Left forelimb (tissue), 1 donor: ENCODE results near the gene SLA2.
A peak's percentile ranks its signal among the peaks of the same experiment; 100 is the strongest.

Experiments used
- DNase-seq: peaks from one replicate; pipeline ENCODE4 v3.0.0-alpha.2; 2018; ENCODE audit warnings: low spot score

SLA2 gene

DNA sequence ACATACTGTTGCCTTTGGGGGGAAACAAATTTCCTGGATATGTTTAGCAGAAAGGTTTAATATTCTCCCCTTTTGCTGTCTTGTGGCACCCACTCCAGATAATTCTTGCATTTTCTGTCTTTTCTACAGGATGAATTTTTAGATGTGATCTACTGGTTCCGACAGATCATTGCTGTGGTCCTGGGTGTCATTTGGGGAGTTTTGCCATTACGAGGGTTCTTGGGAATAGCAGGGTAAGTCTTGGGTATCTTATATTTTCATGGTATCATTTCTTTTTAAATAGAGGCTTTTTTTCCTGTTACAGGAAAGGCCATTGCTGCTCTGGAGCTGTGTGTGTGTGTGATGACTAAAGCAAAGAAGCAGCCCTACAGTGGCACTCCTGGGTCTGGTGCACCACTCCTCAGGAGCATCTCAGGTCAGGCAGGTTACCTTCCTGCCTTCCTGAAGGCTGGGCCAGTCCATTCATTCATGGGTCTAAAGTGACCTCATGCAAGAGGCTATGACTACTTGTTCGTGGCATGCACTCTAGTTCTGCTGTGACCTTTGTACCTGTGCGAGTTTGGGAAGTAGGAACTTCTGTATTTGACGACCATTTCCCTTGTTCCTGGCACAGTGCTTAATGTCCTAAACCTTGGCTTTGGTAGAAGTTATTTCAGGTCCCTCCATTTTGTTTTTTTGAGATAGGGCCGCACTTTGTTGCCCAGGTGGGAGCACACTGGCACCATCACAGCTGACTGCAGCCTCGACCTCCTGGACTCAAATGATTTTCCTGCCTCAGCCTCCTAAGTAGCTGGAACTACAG lies 38.2 kb downstream of the SLA2 start:
- no peak for DNase-seq

DNA sequence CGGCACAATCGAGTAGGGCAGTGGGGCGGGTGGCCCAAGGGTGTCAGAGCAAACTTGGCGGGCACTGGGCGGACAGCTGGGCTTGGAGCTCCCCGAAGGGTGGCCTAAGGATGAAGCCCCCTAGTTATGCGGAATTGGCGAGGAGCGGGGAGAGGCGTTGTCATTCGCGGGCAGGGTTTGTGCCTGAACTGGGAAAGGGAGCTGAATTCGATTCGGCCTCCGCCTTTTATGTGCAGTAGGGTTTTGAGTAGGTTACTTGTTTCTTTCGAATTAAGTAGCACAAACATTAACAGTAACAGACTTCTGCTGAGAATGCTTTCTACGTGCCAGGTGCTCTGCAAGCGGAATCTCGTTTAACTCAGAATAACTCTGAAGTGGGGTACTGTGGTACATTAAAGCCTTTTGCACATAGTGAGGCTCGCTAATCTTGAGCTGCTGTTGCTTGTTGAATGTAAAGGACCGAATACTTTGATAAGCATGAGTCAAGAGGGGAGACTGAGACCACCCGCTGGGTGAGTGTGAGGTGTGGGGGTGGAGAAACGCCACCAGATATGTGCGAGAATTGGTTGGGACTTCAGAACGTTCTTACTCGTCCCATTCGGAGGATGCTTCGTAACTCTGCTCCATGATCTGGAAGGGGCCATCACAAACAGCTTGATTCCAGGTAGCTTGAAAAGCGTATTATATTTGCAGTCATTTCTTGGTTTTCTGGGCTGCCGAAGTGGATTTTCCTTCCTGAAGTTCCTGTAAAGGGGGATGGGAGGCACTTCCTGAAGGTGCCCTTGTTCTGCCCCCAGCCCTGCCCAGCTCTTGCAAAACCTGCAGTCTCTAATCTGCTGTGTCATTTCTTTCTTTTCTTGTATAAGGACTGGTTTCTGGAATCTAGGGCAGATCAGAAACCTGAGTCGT lies 39.6 kb downstream of the SLA2 start:
- DNase-seq = no peak

DNA sequence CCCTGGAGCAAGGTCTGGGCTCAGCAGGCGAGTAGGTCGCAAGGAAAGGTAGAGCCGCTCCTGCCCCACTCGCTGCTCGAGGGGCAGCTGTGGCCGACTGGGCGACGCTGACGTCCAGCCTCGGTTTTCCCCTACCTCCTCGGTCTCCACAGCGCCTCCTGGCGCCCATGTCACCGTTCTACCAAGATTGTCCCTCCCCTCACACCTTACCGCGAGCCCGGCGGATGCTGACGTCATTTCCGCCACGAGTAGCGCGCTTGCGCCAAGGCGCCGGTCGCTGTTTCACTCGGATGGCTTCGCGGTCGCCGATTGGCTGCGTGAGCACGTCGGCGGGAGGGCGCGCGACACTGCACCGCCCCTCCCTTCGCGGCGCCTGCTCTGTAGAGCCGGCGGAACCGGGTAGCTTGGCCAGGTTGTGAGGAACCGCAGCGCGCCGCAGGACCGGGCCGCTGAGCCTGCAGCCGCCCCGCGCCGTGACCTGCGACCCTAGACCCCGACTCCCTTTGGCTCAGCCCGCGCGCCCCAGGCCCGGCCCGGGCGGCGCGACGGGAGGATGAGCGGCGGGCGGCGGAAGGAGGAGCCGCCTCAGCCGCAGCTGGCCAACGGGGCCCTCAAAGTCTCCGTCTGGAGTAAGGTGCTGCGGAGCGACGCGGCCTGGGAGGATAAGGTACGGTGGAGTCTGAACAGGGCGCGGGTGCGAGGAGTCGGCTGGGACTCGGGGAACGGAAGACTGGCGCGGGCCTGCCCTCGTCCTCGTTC lies 40.4 kb downstream of the SLA2 start, which contains the start of gene RAB5IF:
TSS of gene RAB5IF (plus strand) at position 381 of the 759 bp plus-strand sequence. CDS start at position 554, 173 bp downstream.
- peak; percentile 99 for DNase-seq

GRCh38 chr20:36604952-36605398 lies 41.0 kb downstream of the SLA2 start:
- no peak for DNase-seq

DNA sequence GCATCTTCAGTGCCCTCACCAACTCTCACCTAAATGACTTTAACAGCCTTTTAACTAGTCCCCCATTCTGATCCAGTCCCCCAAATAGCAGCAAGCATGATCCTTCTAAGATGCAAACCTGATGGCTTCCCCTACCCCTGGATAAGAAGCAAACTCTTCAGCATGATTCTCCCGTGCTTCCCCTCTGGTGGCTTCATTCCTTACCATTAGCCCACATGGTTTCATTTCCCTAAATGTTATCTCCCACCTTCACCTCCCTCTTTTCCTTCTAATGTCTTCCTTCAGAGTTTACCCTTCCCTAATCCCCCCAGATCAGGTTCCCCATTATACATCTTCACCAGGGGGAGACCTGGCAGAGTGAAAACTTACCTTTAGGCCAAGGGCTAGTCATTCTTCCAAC lies 44.5 kb downstream of the SLA2 start:
- no peak for DNase-seq

DNA sequence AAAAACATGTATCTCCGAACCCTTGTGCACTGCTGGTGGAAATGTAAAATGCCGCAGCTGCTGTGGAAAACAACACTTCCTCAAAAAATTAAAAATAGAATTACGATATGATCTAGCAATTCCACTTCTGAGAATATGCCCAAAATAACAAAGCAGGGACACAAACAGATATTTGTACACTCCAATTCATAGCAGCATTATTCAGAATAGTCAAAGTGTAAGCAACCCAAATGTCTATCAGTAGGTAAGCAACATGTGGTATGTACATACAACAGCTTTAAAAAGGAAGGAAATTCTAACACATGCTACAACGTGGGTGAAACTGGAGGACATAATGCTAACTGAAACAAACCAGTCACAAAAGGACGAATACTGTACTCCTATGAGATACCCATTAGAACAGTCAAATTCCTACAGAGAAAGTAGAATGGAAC lies 46.1 kb downstream of the SLA2 start:
- DNase-seq = no peak

GRCh38 chr20:36593347-36593929 lies 52.6 kb downstream of the SLA2 start:
- DNase-seq = no peak

DNA sequence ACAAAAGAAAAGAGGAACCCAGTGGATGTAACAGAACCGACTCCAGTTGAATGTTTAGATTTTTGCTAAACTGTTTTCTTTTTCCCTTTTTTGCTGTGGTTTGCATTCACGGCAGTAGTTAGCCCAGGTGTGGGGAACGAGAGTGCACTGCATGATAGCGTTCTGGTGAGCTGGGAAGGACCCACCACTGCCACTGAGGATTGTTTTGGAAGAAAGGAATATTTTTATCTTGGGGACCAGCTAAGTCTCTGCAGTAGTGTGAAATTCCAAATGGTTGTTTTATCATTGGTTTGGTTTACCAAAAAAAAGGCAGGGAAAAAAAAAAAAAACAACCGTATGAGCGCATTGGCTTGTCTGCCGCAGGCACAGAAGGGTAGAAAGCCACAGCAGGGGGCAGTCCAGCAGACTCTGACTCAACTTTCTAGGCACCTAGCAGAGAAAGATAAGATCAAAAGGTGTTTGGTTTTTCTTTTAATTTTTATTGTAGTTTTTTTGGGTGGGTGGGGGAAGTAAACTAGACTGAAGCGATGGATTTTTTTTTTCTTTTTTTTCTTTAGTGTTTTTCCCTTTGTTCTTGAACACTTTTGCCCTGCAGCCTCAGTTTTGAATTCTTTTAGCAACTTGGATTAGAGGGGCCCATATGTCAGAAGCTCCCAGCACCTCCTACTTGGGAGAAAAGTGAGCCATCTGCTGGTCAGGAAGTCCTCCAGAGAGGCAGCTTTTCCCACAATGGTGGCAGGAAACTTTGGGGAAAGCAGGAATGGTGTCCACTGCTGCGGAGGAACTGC lies 53.9 kb downstream of the SLA2 start:
- no peak for DNase-seq

DNA sequence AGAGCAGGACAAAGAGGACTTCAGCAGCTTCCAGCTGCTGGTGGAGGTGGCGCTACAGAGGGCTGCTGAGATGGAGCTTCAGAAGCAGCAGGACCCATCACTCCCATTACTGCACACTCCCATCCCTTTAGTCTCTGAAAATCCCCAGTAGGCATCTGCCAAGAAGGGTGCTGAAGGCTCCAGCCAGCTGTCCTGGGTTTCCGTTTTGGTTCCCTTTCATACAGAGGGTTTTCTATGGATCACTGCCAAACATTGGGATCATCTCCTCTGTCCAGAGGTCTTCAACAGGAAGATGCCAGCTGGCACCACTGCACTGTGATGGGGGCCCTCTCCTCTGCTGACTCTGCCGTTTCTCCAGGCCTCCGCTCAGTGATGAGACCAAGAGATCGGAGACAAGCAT lies 54.7 kb downstream of the SLA2 start:
- no peak for DNase-seq

DNA sequence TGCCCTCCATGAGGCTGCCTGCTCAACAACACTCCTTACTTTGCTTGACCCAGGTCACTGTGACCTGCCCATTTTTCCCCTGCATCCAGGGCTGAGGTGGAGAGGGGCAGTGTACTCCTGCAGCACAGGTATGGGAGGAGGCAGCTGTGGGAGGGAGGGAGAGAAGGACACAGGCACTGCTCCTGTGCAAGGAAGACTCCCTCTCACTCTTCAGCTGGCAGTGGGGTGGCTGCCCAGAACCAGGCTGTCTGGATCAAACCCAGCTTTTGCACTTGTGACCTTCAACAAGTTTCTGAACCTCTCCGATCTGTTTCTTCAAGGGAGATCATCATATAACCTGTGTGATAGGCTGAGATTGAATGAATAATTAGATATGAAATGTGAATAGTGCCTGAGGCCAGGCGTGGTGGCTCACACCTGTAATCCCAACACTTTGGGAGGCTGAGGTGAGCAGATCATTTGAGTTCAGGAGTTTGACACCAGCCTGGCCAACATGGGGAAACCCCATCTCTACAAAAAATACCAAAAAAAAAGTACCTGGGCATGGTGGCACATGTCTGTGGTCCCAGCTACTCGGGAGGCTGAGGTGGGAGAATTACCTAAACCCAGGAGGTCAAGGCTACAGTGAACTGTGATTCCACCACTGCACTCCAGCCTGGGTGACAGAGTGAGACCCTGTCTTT lies 58.5 kb downstream of the SLA2 start:
- DNase-seq = no peak

DNA sequence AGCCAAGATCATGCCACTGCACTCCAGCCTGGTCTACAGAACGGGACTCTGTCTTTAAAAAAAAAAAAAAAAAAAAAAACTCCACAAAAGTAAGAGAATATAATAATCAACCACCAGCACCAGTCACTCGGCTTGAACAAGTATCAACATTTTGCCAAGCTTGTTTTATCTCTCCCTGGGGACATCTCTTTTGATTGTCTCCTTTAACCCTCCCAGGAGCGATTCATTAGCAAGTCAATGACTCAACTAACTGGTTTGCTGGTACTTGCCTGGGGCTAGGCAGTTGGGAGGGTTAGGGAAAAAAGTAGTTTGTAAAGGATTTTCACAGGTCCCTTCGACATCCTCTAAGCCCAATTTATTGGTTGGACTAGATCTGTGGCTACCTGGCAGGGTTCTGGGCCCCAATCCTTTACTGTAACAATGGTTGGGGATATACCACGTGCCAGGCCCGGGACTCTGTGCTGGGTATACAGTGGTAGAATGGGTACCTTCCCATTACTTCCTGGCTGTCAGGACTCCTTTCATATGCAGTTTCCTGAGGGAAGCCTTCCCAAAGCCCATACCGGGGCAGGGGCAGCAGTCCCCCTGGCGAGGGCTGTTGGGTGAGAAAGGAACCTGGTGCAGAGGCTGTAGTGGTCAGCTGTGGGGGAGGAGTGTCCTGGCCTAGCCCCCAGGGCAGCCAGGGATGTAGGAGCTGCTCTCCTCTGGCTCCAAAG lies 60.4 kb downstream of the SLA2 start:
- DNase-seq = no peak

DNA sequence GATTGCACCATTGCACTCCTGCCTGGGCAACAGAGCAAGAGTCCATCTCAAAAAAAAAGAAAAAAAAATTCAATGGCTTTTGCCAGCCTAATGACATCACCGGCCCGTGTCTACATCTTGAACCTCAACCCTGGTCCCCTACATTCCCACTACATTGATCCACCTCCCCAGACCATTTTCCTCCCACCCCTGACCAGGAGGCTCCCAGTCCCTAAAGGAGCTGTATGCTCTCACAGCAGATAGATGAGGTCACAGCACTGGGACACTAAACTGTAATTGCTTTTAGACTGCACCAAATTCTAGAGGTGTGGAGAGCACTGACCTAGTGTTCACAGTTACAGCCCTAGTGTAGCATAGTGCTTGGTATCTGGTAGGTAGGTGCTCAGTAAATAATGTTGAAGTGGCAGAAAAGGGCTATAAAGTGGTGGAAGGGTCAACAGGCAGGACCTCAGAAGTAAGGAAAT lies 61.9 kb downstream of the SLA2 start:
- DNase-seq = no peak

GRCh38 chr20:36582821-36583220 lies 63.2 kb downstream of the SLA2 start:
- no peak for DNase-seq

GRCh38 chr20:36582322-36582721 lies 63.7 kb downstream of the SLA2 start:
- DNase-seq = no peak

- DNase-seq = no peak
Measured at GRCh38 chr20:36579996-36580545, 65.9 kb downstream of the SLA2 start.

DNA sequence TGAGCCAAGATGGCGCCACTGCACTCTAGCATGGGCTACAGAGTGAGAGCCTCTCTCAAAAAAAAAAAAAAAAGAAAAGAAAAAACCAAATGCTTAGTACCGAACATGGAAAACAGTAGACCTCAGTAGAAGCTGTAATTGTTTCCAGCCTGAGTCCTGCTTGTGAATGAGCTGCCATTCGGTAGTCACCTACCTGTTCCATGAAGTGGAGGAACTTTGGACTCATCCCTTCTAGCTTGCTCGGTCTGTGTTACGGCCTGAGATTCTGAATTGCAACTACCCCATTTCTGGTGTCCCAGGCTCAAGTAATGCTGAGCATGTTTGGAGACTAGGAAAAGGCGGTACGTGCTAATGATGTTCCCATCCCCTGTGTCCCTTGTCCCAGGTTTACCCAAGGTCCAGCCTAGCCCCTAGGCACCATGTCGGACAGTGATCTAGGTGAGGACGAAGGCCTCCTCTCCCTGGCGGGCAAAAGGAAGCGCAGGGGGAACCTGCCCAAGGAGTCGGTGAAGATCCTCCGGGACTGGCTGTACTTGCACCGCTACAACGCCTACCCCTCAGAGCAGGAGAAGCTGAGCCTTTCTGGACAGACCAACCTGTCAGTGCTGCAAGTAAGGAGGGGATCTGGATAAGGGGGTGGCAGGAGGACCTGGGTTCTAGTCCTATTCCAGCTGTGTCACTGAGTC lies 67.5 kb downstream of the SLA2 start:
- DNase-seq = no peak

DNA sequence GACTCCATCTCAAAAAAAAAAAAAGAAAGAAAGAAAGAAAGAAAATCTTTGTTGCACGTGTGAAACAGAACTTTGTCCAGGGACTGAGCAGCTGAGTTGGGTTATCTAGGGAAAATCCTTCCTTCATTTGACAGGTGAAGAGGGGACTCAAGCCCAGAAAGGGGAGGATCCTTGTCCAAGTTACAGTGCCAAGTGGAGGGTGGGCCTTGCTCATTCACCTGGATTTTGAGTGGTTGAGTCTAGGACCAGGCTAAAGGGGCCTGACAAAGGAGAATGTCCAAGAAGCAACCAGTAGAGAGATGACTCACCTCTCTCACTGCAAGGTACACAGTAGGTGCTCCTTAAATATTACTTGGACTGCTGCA lies 69.9 kb downstream of the SLA2 start:
- DNase-seq = no peak

DNA sequence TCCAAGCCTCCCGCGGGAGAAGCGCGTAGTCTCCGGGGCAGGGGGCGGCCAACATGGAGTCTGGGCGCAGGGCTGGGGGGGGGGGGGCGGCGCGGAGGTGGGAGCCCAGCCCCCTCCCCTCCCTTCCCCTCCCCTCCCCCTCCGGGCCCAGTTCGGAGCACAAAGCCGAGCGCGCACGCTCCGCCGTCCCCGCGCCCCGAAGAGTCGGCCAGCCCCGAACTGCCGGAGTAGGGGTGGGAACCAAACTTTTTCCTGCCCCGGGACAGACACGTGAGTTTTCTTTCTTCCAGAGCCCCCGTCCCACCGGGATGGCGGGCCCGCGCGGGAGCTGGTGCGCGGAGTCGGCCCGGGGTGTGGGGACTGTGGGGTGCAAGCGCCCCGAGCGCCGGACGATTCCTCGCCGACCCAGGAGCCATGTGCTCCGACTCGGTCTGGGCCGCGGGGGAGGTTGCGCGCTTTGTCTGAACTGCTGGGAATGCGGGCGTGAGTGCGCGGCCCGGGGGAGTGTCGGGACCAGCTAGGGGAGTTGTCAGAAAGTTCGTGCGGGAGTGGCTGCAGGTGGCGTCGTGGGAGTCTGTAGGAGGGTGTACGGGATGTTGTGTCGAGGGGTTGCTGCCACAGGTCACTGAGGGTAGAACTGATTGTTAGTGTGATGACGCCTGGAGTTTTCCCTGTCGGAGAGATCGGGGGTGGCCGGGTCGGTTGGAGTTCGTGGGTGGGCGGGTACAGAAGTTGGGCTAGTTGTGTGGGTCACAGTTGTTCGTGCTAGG lies 71.4 kb downstream of the SLA2 start:
- peak; percentile 74 for DNase-seq
